Peyer's patch (tissue), 4 donors: ENCODE measurements around the gene WWOX.

Experiments
- POLR2A ChIP-seq, 2 donors: fragments of 450-650 bp; IDR thresholded peaks; one replicate each; pipeline ENCODE4 v1.5.1; 2017; ENCODE audit warnings: antibody characterized with exemption in 2 of 2, mild to moderate bottlenecking in 2 of 2, moderate library complexity in 2 of 2
- TF ChIP-seq, protein P1 (sequence below), 6 experiments: fragments of 450-650 bp in 4 of 6; fragments of 200-600 bp in 2 of 6; sonication (generic) in 1 of 6; IDR thresholded peaks; one replicate each; pipeline ENCODE4 v1.5.1; 2017 to 2019; ENCODE audit warnings: antibody characterized with exemption in 6 of 6, mild to moderate bottlenecking in 3 of 6, moderate library complexity in 1 of 6

DNA sequence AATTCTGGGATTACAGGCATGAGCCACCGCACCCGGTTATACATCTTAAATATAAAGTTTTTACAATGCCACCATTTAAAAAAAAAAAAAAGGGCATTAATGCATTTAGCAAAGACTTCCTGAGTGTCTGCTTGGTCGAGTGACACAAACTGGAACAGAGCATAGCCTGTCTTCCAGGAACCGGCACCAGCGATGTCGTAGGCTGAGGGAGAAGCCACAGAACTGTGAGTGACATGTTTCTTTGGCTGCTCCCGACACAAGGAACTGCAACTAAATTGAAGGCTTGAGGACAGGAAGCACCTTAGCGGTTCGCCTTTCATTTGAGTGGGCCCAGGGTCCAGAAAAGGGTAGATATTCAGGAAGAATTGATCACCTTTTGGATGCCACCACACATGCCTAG is 783.3 kb downstream of the WWOX start:
- no peak for TF ChIP-seq POLR2A (IDR thresholded peaks at IDR 0.05)
- TF ChIP-seq, protein P1, sequence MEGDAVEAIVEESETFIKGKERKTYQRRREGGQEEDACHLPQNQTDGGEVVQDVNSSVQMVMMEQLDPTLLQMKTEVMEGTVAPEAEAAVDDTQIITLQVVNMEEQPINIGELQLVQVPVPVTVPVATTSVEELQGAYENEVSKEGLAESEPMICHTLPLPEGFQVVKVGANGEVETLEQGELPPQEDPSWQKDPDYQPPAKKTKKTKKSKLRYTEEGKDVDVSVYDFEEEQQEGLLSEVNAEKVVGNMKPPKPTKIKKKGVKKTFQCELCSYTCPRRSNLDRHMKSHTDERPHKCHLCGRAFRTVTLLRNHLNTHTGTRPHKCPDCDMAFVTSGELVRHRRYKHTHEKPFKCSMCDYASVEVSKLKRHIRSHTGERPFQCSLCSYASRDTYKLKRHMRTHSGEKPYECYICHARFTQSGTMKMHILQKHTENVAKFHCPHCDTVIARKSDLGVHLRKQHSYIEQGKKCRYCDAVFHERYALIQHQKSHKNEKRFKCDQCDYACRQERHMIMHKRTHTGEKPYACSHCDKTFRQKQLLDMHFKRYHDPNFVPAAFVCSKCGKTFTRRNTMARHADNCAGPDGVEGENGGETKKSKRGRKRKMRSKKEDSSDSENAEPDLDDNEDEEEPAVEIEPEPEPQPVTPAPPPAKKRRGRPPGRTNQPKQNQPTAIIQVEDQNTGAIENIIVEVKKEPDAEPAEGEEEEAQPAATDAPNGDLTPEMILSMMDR (IDR thresholded peaks at IDR 0.05): no peak
